GM12801 (cell line): ENCODE data around the gene PFKFB2.

Source experiments
- TF ChIP-seq, protein P1 (sequence below): IDR thresholded peaks from one replicate; pipeline ENCODE4 v1.5.1; 2011; ENCODE audit warnings: control low read depth; ENCODE audit not compliant: insufficient read length; ENCODE audit errors: extremely low read depth

Gene PFKFB2

DNA sequence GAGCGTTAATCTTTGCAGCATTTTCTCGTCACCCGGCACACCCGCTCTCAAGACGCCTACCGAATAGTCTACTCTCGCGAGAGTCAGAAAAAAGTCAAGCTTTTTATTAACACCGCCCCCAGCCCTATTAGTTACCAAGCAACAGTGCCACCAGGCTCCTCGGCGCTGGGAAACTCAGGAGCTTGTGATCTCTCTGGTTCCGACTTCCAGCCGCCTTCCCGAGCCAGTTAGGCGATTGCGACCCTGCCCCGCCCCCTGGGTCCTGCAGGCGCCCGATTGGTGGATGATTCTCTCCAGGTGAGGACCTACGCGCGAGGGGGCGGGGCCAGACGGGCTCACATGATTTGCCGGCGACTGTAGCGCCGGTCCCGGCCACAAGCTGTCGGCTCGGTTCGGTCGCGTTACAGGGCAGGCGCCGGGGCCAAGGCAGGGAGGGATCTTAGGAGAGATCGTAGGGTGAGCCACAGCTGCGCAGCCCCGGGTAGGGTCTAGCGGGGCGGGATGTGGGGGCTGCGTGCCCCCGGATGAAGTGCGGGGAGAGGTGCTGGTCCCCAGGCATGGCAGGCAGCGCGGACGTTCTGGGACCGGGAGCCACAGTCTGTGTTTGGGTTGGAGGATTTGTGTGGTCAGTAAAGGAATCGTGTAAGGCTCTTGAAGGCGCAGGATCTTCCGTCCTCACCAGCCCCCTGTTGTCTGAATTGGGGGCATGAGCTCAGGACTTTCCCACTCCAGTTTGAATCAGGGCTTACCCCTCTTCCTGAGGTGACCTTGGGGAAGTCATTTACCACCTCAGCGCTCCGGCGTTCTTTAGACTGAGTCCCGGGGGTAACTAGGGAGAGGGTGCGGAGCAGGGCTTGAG lies at the start of gene PFKFB2:
Gene PFKFB2, plus strand, starts transcription at position 365 of the 859 bp plus-strand sequence. CDS start 1,443 bp downstream, outside the sequence.
- TF ChIP-seq, protein P1, sequence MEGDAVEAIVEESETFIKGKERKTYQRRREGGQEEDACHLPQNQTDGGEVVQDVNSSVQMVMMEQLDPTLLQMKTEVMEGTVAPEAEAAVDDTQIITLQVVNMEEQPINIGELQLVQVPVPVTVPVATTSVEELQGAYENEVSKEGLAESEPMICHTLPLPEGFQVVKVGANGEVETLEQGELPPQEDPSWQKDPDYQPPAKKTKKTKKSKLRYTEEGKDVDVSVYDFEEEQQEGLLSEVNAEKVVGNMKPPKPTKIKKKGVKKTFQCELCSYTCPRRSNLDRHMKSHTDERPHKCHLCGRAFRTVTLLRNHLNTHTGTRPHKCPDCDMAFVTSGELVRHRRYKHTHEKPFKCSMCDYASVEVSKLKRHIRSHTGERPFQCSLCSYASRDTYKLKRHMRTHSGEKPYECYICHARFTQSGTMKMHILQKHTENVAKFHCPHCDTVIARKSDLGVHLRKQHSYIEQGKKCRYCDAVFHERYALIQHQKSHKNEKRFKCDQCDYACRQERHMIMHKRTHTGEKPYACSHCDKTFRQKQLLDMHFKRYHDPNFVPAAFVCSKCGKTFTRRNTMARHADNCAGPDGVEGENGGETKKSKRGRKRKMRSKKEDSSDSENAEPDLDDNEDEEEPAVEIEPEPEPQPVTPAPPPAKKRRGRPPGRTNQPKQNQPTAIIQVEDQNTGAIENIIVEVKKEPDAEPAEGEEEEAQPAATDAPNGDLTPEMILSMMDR, result no peak

DNA sequence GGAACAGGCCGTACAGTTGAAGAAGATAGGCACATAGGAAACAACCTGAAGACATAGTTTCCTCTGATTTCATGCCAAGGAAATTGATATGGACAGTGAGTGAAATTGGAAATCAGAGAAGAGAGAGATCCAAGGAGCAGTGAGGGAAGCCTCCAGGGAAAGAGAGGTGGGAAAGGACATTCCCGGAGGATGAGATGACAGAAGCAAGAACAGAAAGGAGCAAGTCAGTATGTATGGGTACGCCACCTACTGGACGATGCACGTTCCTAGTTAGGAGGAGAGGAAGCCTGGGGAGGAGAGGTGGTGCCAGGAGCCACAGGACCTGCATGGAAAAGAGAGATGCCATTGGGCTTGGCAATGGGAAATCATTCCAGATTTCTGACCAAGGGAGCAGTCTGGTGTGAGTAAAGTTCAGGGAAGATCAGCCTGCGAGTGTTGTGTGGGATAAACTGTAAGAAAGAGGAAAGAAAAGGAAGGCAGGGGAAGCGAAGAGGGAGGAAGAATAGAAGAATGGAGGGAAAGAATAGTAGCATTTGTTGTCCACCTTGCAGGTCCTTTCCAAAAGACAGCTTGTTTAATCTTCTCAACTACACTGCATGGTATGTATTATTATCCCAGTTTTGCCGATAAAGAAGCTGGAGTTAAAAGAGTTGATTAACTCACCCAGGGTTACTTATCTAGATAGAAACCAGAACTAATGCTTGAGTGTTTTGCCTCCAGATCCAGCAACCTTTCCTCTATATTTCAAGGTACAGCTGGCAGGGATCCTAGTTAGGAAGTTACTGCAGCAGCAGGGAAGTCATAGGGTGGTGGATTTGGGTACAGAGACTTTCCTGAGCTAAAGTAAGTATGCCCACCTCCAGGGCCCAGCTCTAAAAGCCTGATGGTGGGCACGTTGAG lies 47.9 kb upstream of the PFKFB2 start:
- TF ChIP-seq, protein P1, result no peak

DNA sequence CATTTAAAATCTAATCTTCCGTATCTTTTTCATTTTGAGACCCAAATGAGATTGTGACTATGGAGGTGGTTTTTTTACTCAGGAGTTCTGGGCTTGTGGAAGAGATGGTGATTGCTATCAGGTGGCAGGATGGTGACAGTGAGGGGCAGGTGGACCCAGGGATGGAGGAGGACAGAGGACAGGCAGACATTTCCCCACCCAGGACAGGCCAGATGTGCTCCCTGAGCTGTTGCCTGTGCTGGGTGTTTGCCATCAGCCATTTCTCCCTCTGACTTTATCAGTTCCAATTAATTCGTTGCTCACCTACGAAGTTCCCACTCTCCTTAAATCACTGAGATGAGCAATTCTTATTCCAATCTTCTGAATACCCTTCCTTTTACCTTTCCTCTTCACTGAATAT lies 47.0 kb upstream of the PFKFB2 start:
- TF ChIP-seq, protein P1, result no peak

DNA sequence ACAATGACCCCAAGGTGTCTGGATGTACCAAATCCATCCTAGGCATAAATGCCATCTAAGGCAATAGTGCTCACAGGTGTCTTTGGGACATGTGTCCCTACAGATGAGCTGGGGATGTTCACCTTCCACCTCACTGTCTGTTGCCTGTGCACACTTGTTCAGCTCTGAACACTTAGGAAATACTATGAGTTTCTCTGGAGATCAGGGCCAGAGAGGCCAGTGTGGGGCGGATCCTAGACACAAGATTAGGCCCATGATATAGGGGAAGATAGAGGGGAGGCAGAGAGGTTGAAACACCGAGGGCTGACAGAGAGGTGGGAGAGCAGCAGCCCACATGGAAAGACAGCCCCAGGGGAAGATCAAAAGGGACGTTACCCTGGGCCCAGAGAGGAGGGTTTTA lies 46.2 kb upstream of the PFKFB2 start:
- TF ChIP-seq, protein P1, result no peak

DNA sequence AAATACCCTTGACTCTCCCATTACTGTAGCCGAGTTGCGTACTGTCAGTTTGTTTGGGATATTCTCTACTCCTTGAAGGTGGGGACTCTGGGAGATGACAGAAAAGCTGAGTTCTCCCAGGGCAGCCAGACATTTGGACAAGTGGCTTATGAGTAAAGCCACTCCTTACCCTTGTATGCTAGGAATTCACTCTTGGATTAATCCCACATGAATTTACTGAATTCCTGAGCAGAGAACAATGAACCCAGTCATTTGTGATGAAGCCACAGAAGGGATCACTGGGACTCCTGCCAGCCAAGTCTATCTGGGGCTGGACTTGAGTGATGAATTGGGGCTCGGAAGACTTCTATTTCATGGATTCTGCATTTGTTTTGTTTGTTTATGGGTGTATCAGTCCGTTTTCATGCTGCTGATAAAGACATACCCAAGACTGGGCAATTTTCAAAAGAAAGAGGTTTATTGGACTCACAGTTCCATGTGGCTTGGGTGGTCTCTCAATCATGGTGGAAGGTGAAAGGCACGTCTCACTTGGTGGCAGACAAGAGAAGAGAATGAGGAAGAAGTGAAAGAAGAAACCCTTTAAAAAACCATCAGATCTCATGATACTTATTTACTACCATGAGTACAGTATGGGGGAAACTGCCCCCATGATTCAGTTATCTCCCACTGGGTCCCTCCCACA lies 45.6 kb upstream of the PFKFB2 start:
- TF ChIP-seq, protein P1, result no peak

DNA sequence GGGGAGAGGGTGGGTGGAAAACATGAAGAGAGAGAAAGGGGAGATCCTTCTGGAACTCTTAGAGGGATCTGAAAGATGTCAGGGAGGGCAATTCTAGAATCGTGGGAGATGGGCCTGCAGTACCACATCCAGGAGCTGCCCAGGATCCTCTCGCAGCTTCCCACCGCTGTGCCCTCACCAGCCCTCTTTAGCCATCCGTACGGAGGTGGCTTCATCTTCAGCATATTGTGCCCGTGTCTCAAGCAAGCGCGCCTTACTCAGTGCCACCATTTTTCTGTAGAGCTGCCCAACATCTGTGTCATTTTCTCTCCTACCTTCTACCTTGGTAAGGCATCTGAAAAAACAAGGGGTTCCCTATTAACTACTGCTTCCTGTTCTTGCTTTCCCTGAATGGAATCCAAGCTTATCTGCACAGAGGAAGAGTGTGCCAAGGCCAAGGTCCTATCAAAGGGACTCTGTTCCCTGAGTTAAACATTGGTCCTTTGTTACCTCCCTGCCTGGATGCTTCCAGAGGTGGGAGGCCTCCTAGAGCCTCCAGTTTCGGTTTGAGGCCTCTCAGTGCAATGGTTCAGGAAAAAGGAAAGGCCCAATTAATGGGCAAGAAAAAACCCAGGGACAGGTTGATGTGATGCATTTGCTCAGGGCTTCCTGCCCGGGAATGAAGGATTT lies 43.8 kb upstream of the PFKFB2 start:
- TF ChIP-seq, protein P1, result no peak
